Sigmoid colon (tissue), 7 donors: ENCODE measurements around the gene VMP1. TPM values are rescaled to one million over a fixed set of nuclear protein-coding genes. Genes with fewer than 3 reads are reported as not detected.

Experiments
- DNase-seq: peaks from one replicate; pipeline ENCODE4 v3.0.0-alpha.2; 2019
- H3K27ac ChIP-seq, 4 donors: fragments of 200-600 bp; sonication (generic); one replicate each; pipeline ENCODE4 v1.5.1; 2016 to 2019; ENCODE audit warnings: mild to moderate bottlenecking in 1 of 4
- H3K27me3 ChIP-seq, 3 donors: fragments of 200-600 bp; sonication (generic); one replicate each; pipeline ENCODE4 v1.5.1; 2019; ENCODE audit warnings: mild to moderate bottlenecking in 1 of 3
- H3K36me3 ChIP-seq, 4 donors: fragments of 200-600 bp; sonication (generic); one replicate each; pipeline ENCODE4 v1.5.1; 2016 to 2019
- H3K4me1 ChIP-seq, 4 donors: fragments of 200-600 bp; sonication (generic); one replicate each; pipeline ENCODE4 v1.5.1; 2017 to 2019
- H3K4me3 ChIP-seq, 4 donors: fragments of 200-600 bp; sonication (generic); one replicate each; pipeline ENCODE4 v1.5.1; 2017 to 2019; ENCODE audit warnings: mild to moderate bottlenecking in 2 of 4, moderate library complexity in 1 of 4
- H3K9me3 ChIP-seq, 4 donors: fragments of 200-600 bp in 3 of 4; sonication (generic) in 3 of 4; one replicate each; pipeline versions ENCODE4 v1.5.1 to v1.6.1; 2013 to 2019
- EP300 ChIP-seq, 4 donors: sonication (generic); formaldehyde crosslinking; IDR thresholded peaks; one replicate each; pipeline ENCODE4 v1.6.1; 2017; ENCODE audit warnings: antibody characterized with exemption in 4 of 4
- POLR2A ChIP-seq, 2 donors: fragments of 450-650 bp; IDR thresholded peaks; one replicate each; pipeline ENCODE4 v1.6.1; 2016; ENCODE audit warnings: antibody characterized with exemption in 2 of 2, mild to moderate bottlenecking in 2 of 2, moderate library complexity in 2 of 2
- POLR2AphosphoS5 ChIP-seq, 4 donors: sonication (generic); formaldehyde crosslinking; IDR thresholded peaks; one replicate each; pipeline ENCODE4 v1.6.1; 2017; ENCODE audit warnings: antibody characterized with exemption in 4 of 4
- WGBS, 2 donors: extraction: QIAGEN DNeasy Blood & Tissue Kit; methylation state at CpG; one replicate each; pipeline ENCODE4 v1.1.7; 2013; 5-methylcytosine and 5-hydroxymethylcytosine counted together
- intact Hi-C: fragments of 100-400 bp; cut with DNase I; formaldehyde crosslinking; loops from one replicate; pipeline ENCODE4 v1.15.1; 2023
- polyA plus RNA-seq, 3 donors: library from polyadenylated mRNA; stranded (reverse); fragments of 200-250 nt; gene quantifications; one replicate each; pipeline ENCODE4 v1.2.3, GENCODE V29; 2013
- total RNA-seq, 4 donors: library from RNA; depleted of rRNA; stranded (reverse); fragments of >200 nt; gene quantifications; one replicate each; pipeline ENCODE4 v1.1.0, GENCODE V29; 2016
- TF ChIP-seq, protein P1 (sequence below), 4 experiments: fragments of 450-650 bp in 3 of 4; fragments of 200-600 bp in 1 of 4; IDR thresholded peaks; one replicate each; pipeline ENCODE4 v1.5.1; 2016 to 2019; ENCODE audit warnings: antibody characterized with exemption in 4 of 4, mild to moderate bottlenecking in 3 of 4, moderate library complexity in 2 of 4
- donor health status: healthy with polysubstance abuse.
- donor health status: Bipolar disorder and iron deficiency.
- donor health status: healthy.

Gene VMP1
- total and polyA plus RNA-seq, 7 donors: 26.1 to 247 (median 132) TPM

DNA sequence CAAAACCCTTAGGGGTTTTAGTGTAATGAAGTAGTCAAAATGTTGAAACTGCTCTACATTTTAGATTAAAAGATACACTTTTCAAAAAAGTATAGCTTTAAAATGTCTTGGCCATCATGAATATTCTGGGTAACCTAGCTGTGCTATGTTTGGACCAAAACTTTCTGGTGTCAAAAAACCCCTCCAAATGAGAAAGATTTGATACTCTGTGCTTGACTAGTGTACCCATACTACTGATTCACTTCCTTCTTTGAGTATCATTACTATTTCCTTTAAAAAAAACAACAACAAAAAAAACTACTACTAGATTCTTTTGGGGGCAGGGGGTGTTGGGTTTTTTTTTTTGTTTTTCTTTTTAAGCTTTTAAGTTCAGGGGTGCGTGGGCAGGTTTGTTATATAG, 37.5 kb upstream of the VMP1 start:
- no peak for DNase-seq
- H3K4me1 ChIP-seq: peaks cover 0 to 7% (median 2%) of the 10 kb centered on the region in 4 donors
- H3K27me3 ChIP-seq: no peaks in the 10 kb centered on the region
- TF ChIP-seq EP300 (IDR thresholded peaks at IDR 0.05) (no peak), POLR2A (IDR thresholded peaks at IDR 0.05) (no peak), POLR2AphosphoS5 (IDR thresholded peaks at IDR 0.05) (no peak)
- TF ChIP-seq, protein P1, sequence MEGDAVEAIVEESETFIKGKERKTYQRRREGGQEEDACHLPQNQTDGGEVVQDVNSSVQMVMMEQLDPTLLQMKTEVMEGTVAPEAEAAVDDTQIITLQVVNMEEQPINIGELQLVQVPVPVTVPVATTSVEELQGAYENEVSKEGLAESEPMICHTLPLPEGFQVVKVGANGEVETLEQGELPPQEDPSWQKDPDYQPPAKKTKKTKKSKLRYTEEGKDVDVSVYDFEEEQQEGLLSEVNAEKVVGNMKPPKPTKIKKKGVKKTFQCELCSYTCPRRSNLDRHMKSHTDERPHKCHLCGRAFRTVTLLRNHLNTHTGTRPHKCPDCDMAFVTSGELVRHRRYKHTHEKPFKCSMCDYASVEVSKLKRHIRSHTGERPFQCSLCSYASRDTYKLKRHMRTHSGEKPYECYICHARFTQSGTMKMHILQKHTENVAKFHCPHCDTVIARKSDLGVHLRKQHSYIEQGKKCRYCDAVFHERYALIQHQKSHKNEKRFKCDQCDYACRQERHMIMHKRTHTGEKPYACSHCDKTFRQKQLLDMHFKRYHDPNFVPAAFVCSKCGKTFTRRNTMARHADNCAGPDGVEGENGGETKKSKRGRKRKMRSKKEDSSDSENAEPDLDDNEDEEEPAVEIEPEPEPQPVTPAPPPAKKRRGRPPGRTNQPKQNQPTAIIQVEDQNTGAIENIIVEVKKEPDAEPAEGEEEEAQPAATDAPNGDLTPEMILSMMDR (IDR thresholded peaks at IDR 0.05): no peak
- peaks cover 11 to 90% (median 38%) of the 10 kb centered on the region in 4 donors for H3K36me3 ChIP-seq
- WGBS, 2 donors: 42 to 83% methylated on average over 1 of the region's 1 CpG
- H3K4me3 ChIP-seq: no peak overlapping the region
- no peak overlapping the region for H3K27ac ChIP-seq
- intact Hi-C loops: loop anchor here (10.0 kb wide), 1 partner anchor 255 kb away; no protein-coding TSS in a partner anchor
- H3K9me3 ChIP-seq: no peaks in the 10 kb centered on the region

DNA sequence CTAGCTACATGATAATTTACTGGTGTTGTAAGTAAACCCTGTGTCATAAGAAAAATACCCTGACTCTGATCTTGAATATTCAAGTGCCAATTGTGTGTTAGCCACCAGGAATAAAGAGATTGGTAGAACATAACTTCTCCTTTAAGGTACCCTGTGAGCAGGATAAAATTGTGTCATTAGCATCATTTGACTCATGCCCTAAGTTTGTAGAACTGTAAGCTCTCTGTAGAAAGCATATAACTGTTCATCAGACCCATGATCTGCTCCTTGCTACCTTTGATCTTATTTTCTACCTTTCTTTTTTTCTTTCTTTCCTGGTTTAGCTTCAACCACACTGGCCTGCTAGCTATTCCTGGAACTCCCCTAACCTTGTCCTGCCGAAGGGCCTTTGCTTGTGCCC, 36.1 kb upstream of the VMP1 start:
- intact Hi-C loops: no loop called here

DNA sequence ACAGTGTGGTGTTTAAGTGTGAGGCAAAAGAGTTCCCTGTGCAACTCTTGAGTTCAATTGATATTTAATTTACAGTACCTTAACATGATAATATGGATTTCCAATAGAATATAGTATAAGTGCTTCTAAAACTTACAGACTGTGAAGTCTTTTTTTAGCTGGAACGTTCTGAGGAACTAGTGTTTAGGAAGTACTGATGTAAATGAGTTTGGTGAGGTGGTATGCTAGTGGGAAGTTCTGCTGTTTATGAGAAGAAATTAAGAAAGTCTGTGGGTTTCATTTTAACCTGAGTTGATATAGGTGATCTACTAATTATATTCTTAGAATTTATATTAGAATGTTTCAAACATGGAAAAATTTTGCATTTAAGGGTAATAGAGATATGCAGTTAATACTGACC, 32.2 kb upstream of the VMP1 start:
- WGBS, 2 donors: 42 to 62% methylated on average over 1 of the region's 1 CpG
- Histone ChIP-seq H3K9me3 (no peaks in the 10 kb centered on the region), H3K27me3 (no peaks in the 10 kb centered on the region), H3K27ac (no peak overlapping the region), H3K4me3 (no peak overlapping the region), H3K4me1 (peaks cover 0 to 10% (median 2%) of the 10 kb centered on the region in 4 donors), H3K36me3 (peaks cover 15 to 90% (median 32%) of the 10 kb centered on the region in 4 donors)
- no peak for DNase-seq
- TF ChIP-seq EP300 (IDR thresholded peaks at IDR 0.05): no peak
- intact Hi-C loops: no loop called here

More for the DNA sequence above, 36.1 kb upstream of the VMP1 start:
- Histone ChIP-seq H3K27ac (no peak overlapping the region), H3K9me3 (no peaks in the 10 kb centered on the region), H3K4me3 (no peak overlapping the region), H3K27me3 (no peaks in the 10 kb centered on the region), H3K36me3 (peaks cover 11 to 90% (median 28%) of the 10 kb centered on the region in 4 donors), H3K4me1 (peaks cover 0 to 7% (median 2%) of the 10 kb centered on the region in 4 donors)
- no peak for DNase-seq
- WGBS, 2 donors: 74 to 77% methylated on average over 1 of the region's 1 CpG
- TF ChIP-seq, protein P1 (IDR thresholded peaks at IDR 0.05): no peak
- TF ChIP-seq POLR2AphosphoS5 (IDR thresholded peaks at IDR 0.05) (no peak), POLR2A (IDR thresholded peaks at IDR 0.05) (no peak)

DNA sequence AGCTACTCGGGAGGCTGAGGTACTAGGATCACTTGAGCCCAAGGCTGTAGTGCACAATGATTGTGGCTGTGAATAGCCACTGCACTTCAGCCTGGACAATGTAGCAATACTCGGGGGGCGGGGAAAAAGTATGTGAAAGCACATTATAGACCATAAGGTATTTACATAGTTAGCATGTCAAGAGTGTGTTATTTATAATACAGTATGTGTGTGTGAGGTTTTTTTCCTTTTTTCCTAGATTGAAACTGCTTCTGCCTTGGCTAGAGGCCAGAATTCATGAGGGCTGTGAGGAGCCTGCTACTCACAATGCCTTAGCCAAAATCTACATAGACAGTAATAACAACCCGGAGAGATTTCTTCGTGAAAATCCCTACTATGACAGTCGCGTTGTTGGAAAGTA, 30.7 kb upstream of the VMP1 start:
- no peaks in the 10 kb centered on the region for H3K27me3 ChIP-seq
- H3K27ac ChIP-seq: no peak overlapping the region
- no peak for DNase-seq
- no peaks in the 10 kb centered on the region for H3K9me3 ChIP-seq
- intact Hi-C loops: no loop called here
- WGBS, 2 donors: 75 to 83% methylated on average over 7 of the region's 7 CpGs
- H3K4me3 ChIP-seq: no peak overlapping the region
- H3K4me1 ChIP-seq: peaks cover 0 to 13% (median 3%) of the 10 kb centered on the region in 4 donors
- H3K36me3 ChIP-seq: peaks cover 19 to 93% (median 37%) of the 10 kb centered on the region in 4 donors
- TF ChIP-seq POLR2A (IDR thresholded peaks at IDR 0.05) (no peak), POLR2AphosphoS5 (IDR thresholded peaks at IDR 0.05) (no peak), EP300 (IDR thresholded peaks at IDR 0.05) (no peak)
- TF ChIP-seq, protein P1 (IDR thresholded peaks at IDR 0.05): no peak

DNA sequence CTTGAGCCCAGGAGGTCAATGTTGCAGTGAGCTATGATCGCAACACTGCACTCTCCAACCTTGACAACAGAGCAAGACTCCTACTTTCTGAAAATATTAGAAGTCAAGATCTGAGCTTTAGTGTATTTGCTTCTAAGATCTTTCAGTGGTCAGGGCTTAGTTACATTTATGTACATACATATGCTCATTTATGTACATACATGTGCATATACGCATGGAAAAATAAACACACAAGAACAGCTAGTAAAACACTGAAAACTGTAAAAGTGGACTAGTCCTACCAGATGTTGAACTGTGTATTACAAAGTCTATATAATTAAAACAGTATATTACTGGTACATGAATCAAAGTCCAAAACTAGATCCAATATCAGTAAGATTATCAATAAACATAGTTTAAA, 28.5 kb upstream of the VMP1 start:
- peaks cover 0 to 13% (median 3%) of the 10 kb centered on the region in 4 donors for H3K4me1 ChIP-seq
- TF ChIP-seq EP300 (IDR thresholded peaks at IDR 0.05) (no peak), POLR2AphosphoS5 (IDR thresholded peaks at IDR 0.05) (no peak), POLR2A (IDR thresholded peaks at IDR 0.05) (no peak)
- TF ChIP-seq, protein P1 (IDR thresholded peaks at IDR 0.05): no peak
- DNase-seq: no peak
- H3K27me3 ChIP-seq: no peaks in the 10 kb centered on the region
- 10 to 59% methylated on average over 2 of the region's 2 CpGs for WGBS, 2 donors
- H3K4me3 ChIP-seq: no peak overlapping the region
- H3K36me3 ChIP-seq: peaks cover 35 to 100% (median 59%) of the 10 kb centered on the region in 4 donors
- intact Hi-C loops: no loop called here
- no peaks in the 10 kb centered on the region for H3K9me3 ChIP-seq
- H3K27ac ChIP-seq: no peak overlapping the region
